LNCaP clone FGC (cell line): ENCODE results near the gene CDKL5.
A peak's percentile ranks its signal among the peaks of the same experiment; 100 is the strongest.

Source experiments
- DNase-seq: peaks from one replicate; pipeline ENCODE4 v3.0.0-alpha.2; 2011; ENCODE audit warnings: low read depth
- H3K4me3 ChIP-seq: 2 replicates; pipeline ENCODE4 v1.5.1; 2011; ENCODE audit warnings: mild to moderate bottlenecking, low read depth, low read length, control low read depth
- CTCF ChIP-seq: IDR thresholded peaks from 2 replicates; pipeline ENCODE4 v1.5.1; 2012; ENCODE audit warnings: mild to moderate bottlenecking; ENCODE audit not compliant: control insufficient read depth, insufficient read depth; ENCODE audit errors: extremely low read depth

CDKL5 gene

GRCh38 chrX:18425199-18426003, at the start of gene CDKL5:
Gene CDKL5, plus strand, starts transcription at chrX:18425608. Its CDS starts 81,489 bp downstream, at chrX:18507097.
- peak; percentile 89 for DNase-seq
- TF ChIP-seq CTCF: no peak
- H3K4me3 ChIP-seq: peak within 1 kb of the TSS; percentile 70

GRCh38 chrX:18377796-18378195, 47.6 kb upstream of the CDKL5 start:
- TF ChIP-seq CTCF: peak; percentile 48
- no peak overlapping the region for H3K4me3 ChIP-seq
- no peak for DNase-seq

GRCh38 chrX:18389966-18390365, 35.4 kb upstream of the CDKL5 start:
- no peak for DNase-seq
- TF ChIP-seq CTCF: peak; percentile 38; the same call in 1 of the 2 replicates
- no peak overlapping the region for H3K4me3 ChIP-seq

GRCh38 chrX:18390941-18391538, 34.4 kb upstream of the CDKL5 start:
- peak; percentile 37 for TF ChIP-seq CTCF
- no peak overlapping the region for H3K4me3 ChIP-seq
- DNase-seq: no peak

GRCh38 chrX:18394477-18394876, 30.9 kb upstream of the CDKL5 start:
- no peak for DNase-seq
- no peak overlapping the region for H3K4me3 ChIP-seq
- TF ChIP-seq CTCF: no peak

GRCh38 chrX:18401848-18402213, 23.6 kb upstream of the CDKL5 start:
- DNase-seq: no peak
- TF ChIP-seq CTCF: no peak
- no peak overlapping the region for H3K4me3 ChIP-seq
